ENCODE results near the gene SUCLA2. TPM values are rescaled to one million over a fixed set of nuclear protein-coding genes. Genes with fewer than 3 reads are reported as not detected.

The SUCLA2 gene
- total and polyA plus RNA-seq, 10 of the 15 experiments (the other 5 are each of a cell fraction or from before 2014, with no cell fraction given): 27.5 to 83.4 (median 42.8) TPM

DNA sequence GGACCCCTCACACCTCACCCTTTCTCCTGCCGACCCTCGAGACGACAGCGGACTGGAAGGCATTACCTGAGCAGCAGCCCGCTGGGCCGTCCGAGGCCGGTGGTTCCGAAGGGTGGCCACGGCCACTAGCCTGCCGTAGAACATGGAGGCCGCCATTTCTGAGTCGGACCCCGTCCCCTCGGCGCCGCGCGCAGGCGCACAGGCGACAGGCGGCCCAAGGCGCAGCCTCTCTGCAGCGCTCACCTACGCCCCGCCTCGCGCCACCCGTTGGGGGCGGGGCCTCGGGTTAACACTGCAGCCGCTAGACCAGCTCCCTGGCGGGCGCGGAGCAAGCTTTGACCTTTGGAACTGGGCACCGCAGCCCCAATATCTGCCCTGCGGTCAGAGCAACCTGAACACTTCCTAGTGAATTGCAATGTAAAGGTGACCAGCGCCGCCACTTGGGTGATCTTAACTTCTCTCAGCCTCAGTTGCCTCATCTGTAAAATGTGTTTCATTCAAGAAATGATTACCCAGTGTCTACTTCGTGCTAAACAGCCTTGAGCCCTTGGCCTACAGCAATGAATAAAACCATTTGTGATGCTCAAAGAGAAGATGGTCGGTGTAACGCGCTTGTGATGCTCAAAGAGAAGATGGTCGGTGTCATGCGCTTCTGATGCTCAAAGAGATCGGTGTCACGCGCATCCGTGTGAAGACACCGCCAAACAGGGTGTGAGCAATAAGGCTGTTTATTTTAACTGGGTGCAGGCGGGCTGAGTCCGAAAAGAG, at the start of gene SUCLA2 (continued):
- TF ChIP-seq E2F4 (IDR thresholded peaks at IDR 0.05; ENCODE audit: low read depth, low read length): 0 out of 2 replicates have a peak, but pooled peaks have one; percentile 27
- TF ChIP-seq, protein P1, sequence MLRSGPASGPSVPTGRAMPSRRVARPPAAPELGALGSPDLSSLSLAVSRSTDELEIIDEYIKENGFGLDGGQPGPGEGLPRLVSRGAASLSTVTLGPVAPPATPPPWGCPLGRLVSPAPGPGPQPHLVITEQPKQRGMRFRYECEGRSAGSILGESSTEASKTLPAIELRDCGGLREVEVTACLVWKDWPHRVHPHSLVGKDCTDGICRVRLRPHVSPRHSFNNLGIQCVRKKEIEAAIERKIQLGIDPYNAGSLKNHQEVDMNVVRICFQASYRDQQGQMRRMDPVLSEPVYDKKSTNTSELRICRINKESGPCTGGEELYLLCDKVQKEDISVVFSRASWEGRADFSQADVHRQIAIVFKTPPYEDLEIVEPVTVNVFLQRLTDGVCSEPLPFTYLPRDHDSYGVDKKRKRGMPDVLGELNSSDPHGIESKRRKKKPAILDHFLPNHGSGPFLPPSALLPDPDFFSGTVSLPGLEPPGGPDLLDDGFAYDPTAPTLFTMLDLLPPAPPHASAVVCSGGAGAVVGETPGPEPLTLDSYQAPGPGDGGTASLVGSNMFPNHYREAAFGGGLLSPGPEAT (IDR thresholded peaks at IDR 0.05; ENCODE audit: low read depth): peak; percentile 56; the same call in 1 of the 2 replicates
- no peak for TF ChIP-seq SMC3 (IDR thresholded peaks at IDR 0.05; ENCODE audit: borderline replicate concordance, low read length)
- no peak for TF ChIP-seq IRF5 (IDR thresholded peaks at IDR 0.05; ENCODE audit: borderline replicate concordance)
- TF ChIP-seq WRNIP1 (IDR thresholded peaks at IDR 0.05; ENCODE audit: borderline replicate concordance, low read depth, low read length): no peak
- TF ChIP-seq, protein P2, sequence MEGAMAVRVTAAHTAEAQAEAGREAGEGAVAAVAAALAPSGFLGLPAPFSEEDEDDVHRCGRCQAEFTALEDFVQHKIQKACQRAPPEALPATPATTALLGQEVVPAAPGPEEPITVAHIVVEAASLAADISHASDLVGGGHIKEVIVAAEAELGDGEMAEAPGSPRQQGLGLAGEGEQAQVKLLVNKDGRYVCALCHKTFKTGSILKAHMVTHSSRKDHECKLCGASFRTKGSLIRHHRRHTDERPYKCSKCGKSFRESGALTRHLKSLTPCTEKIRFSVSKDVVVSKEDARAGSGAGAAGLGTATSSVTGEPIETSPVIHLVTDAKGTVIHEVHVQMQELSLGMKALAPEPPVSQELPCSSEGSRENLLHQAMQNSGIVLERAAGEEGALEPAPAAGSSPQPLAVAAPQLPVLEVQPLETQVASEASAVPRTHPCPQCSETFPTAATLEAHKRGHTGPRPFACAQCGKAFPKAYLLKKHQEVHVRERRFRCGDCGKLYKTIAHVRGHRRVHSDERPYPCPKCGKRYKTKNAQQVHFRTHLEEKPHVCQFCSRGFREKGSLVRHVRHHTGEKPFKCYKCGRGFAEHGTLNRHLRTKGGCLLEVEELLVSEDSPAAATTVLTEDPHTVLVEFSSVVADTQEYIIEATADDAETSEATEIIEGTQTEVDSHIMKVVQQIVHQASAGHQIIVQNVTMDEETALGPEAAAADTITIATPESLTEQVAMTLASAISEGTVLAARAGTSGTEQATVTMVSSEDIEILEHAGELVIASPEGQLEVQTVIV (IDR thresholded peaks at IDR 0.05; ENCODE audit: borderline replicate concordance, partially characterized antibody): no peak
- no peak for TF ChIP-seq ZBED1 (IDR thresholded peaks at IDR 0.05; ENCODE audit: borderline replicate concordance)
- TF ChIP-seq TCF12 (IDR thresholded peaks at IDR 0.05; ENCODE audit: low read depth, low read length): 0 out of 2 replicates have a peak, but pooled peaks have one; percentile 13
- no peak for TF ChIP-seq SMAD1 (IDR thresholded peaks at IDR 0.05; ENCODE audit: low read depth, partially characterized antibody)
- 0 out of 2 replicates have a peak, but pooled peaks have one; percentile 16 for TF ChIP-seq NBN (IDR thresholded peaks at IDR 0.05)
- TF ChIP-seq ASH2L (IDR thresholded peaks at IDR 0.05; ENCODE audit: borderline replicate concordance, low read depth): peak; percentile 91; the same call in 1 of the 2 replicates
- peak; percentile 69 for TF ChIP-seq POLR2AphosphoS2 (IDR thresholded peaks at IDR 0.05; ENCODE audit: low read depth, low read length)
- TF ChIP-seq BACH1 (IDR thresholded peaks at IDR 0.05; ENCODE audit: borderline replicate concordance): peak; percentile 21; the same call in 1 of the 2 replicates
- TF ChIP-seq, protein P3, sequence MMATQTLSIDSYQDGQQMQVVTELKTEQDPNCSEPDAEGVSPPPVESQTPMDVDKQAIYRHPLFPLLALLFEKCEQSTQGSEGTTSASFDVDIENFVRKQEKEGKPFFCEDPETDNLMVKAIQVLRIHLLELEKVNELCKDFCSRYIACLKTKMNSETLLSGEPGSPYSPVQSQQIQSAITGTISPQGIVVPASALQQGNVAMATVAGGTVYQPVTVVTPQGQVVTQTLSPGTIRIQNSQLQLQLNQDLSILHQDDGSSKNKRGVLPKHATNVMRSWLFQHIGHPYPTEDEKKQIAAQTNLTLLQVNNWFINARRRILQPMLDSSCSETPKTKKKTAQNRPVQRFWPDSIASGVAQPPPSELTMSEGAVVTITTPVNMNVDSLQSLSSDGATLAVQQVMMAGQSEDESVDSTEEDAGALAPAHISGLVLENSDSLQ (IDR thresholded peaks at IDR 0.05): no peak
- peak; percentile 89 for TF ChIP-seq POLR2A (IDR thresholded peaks at IDR 0.05; ENCODE audit: low read depth, low read length)
- TF ChIP-seq RCOR1 (conservative IDR thresholded peaks at IDR 0.05; ENCODE audit: low read depth, low read length): 0 out of 2 replicates have a peak, but pooled peaks have one; percentile 32
- TF ChIP-seq RAD21 (IDR thresholded peaks at IDR 0.05; ENCODE audit: insufficient read depth, low read depth, low read length): no peak
- TF ChIP-seq EZH2 (IDR thresholded peaks at IDR 0.05; ENCODE audit: borderline replicate concordance, control insufficient read depth, low read depth, low read length): no peak
- TF ChIP-seq LARP7 (IDR thresholded peaks at IDR 0.05): no peak; the same call in 1 of the 2 replicates

Data from GM12878 (cell line).